GM23338 (cell line): ENCODE results near the gene ZFR. TPM values are rescaled to one million over a fixed set of nuclear protein-coding genes. Genes with fewer than 3 reads are reported as not detected.

Experiments used
- ATAC-seq: fragments of 200-7000 bp; cut with Tn5 transposase; 3 replicates; pipeline ENCODE4 v1.9.1; 2020
- DNase-seq: peaks from one replicate; pipeline ENCODE4 v3.0.0-alpha.2; 2015; ENCODE audit warnings: low spot score
- H2AFZ ChIP-seq: fragments of 200-600 bp; sonication (generic); 2 replicates; pipeline ENCODE4 v1.8.0; 2016; ENCODE audit warnings: antibody characterized with exemption, mild to moderate bottlenecking, moderate library complexity
- H3F3A ChIP-seq: fragments of 200-600 bp; sonication (generic); replicated peaks from 2 replicates; pipeline ENCODE4 v1.8.0; 2017; ENCODE audit warnings: antibody characterized with exemption, mixed run types, low read depth
- H3K27ac ChIP-seq: fragments of 200-600 bp; sonication (generic); 2 replicates; pipeline ENCODE4 v1.6.1; 2016; ENCODE audit warnings: low read depth
- H3K27me3 ChIP-seq: fragments of 200-600 bp; sonication (generic); 2 replicates; pipeline ENCODE4 v1.8.0; 2016; ENCODE audit warnings: mild to moderate bottlenecking, mixed run types, moderate library complexity; ENCODE audit not compliant: insufficient read depth
- H3K36me3 ChIP-seq: fragments of 200-600 bp; sonication (generic); 2 replicates; pipeline ENCODE4 v1.8.0; 2016; ENCODE audit warnings: mild to moderate bottlenecking; ENCODE audit not compliant: insufficient read depth
- H3K4me1 ChIP-seq: fragments of 200-600 bp; sonication (generic); 2 replicates; pipeline ENCODE4 v1.8.0; 2016; ENCODE audit warnings: mild to moderate bottlenecking, moderate library complexity; ENCODE audit not compliant: insufficient read depth
- H3K4me2 ChIP-seq: fragments of 200-600 bp; sonication (generic); 2 replicates; pipeline ENCODE4 v1.7.1; 2017; ENCODE audit warnings: mixed run types
- H3K4me3 ChIP-seq: fragments of 200-600 bp; sonication (generic); 2 replicates; pipeline ENCODE4 v1.6.1; 2016; ENCODE audit warnings: mixed run types
- H3K79me2 ChIP-seq: fragments of 200-600 bp; sonication (generic); replicated peaks from 2 replicates; pipeline ENCODE4 v1.8.0; 2017; ENCODE audit warnings: mild to moderate bottlenecking; ENCODE audit not compliant: insufficient read depth
- H3K9me2 ChIP-seq: fragments of 200-600 bp; sonication (generic); 2 replicates; pipeline ENCODE4 v1.8.0; 2017; ENCODE audit not compliant: insufficient read depth
- H4K20me1 ChIP-seq: fragments of 200-600 bp; sonication (generic); replicated peaks from 2 replicates; pipeline ENCODE4 v1.8.0; 2017; ENCODE audit warnings: mild to moderate bottlenecking; ENCODE audit not compliant: insufficient read depth
- H3K27ac Mint-ChIP-seq: 2 replicates; pipeline ENCODE4 v1.8.0; 2020; ENCODE audit warnings: inconsistent platforms, mild to moderate bottlenecking, moderate library complexity, mixed read lengths
- H3K27me3 Mint-ChIP-seq: 3 replicates; pipeline ENCODE4 v1.8.0; 2022; ENCODE audit warnings: low read depth, mild to moderate bottlenecking, moderate library complexity, mixed read lengths, inconsistent platforms; ENCODE audit not compliant: insufficient read depth, poor library complexity
- H3K36me3 Mint-ChIP-seq: 3 replicates; pipeline ENCODE4 v1.8.0; 2021; ENCODE audit warnings: low read depth, mild to moderate bottlenecking, inconsistent platforms, moderate library complexity, mixed read lengths
- H3K4me1 Mint-ChIP-seq: 3 replicates; pipeline ENCODE4 v1.8.0; 2020; ENCODE audit warnings: mild to moderate bottlenecking, inconsistent platforms, mixed read lengths
- H3K4me3 Mint-ChIP-seq: 3 replicates; pipeline ENCODE4 v1.8.0; 2021; ENCODE audit warnings: moderate library complexity, mild to moderate bottlenecking, inconsistent platforms, mixed read lengths
- H3K9me3 Mint-ChIP-seq: 3 replicates; pipeline ENCODE4 v1.8.0; 2020; ENCODE audit warnings: moderate library complexity, mild to moderate bottlenecking, inconsistent platforms, mixed read lengths
- CREB1 ChIP-seq: fragments of 250-450 bp; sonication (Bioruptor Pico); IDR thresholded peaks from 2 replicates; pipeline ENCODE4 v1.5.0; 2020; ENCODE audit warnings: low read depth, mild to moderate bottlenecking, moderate library complexity
- CTCF ChIP-seq, 2 experiments: fragments of 200-600 bp in 1 of 2; sonication (generic) in 1 of 2; conservative IDR thresholded peaks; 2 replicates each; pipeline versions ENCODE4 v1.5.1 to v1.6.1; 2016 to 2017; ENCODE audit warnings: antibody characterized with exemption in 2 of 2, low read depth in 2 of 2, mild to moderate bottlenecking in 2 of 2, moderate library complexity in 1 of 2
- ETS1 ChIP-seq: IDR thresholded peaks from 2 replicates; pipeline ENCODE4 v1.6.1; 2016; ENCODE audit warnings: antibody characterized with exemption
- EZH2 ChIP-seq: fragments of 200-600 bp; sonication (generic); IDR thresholded peaks from one replicate; pipeline ENCODE4 v1.8.0; 2017; ENCODE audit warnings: antibody characterized with exemption, mild to moderate bottlenecking, low read depth; ENCODE audit not compliant: unreplicated experiment
- EZH2phosphoT487 ChIP-seq: fragments of 200-600 bp; sonication (generic); IDR thresholded peaks from one replicate; pipeline ENCODE4 v1.8.1; 2018; ENCODE audit warnings: antibody characterized with exemption; ENCODE audit not compliant: unreplicated experiment
- JUNB ChIP-seq: IDR thresholded peaks from one replicate; pipeline ENCODE4 v1.6.1; 2016; ENCODE audit warnings: antibody characterized with exemption; ENCODE audit not compliant: unreplicated experiment
- NANOG ChIP-seq: IDR thresholded peaks from 2 replicates; pipeline ENCODE4 v1.6.1; 2016; ENCODE audit warnings: antibody characterized with exemption, borderline replicate concordance
- POLR2AphosphoS5 ChIP-seq: IDR thresholded peaks from 2 replicates; pipeline ENCODE4 v1.6.1; 2016; ENCODE audit warnings: antibody characterized with exemption, low read depth
- REST ChIP-seq: IDR thresholded peaks from one replicate; pipeline ENCODE4 v1.6.1; 2018; ENCODE audit warnings: antibody characterized with exemption; ENCODE audit not compliant: unreplicated experiment
- STAT1 ChIP-seq: IDR thresholded peaks from one replicate; pipeline ENCODE4 v1.6.1; 2016; ENCODE audit warnings: antibody characterized with exemption; ENCODE audit not compliant: unreplicated experiment
- ZNF114 ChIP-seq: fragments of 250-450 bp; sonication (Bioruptor Pico); IDR thresholded peaks from 2 replicates; pipeline ENCODE4 v1.5.0; 2020; ENCODE audit warnings: mild to moderate bottlenecking, moderate library complexity
- ZNF331 ChIP-seq: fragments of 250-450 bp; sonication (Bioruptor Pico); IDR thresholded peaks from 2 replicates; pipeline ENCODE4 v1.5.0; 2020; ENCODE audit warnings: low read depth, mild to moderate bottlenecking, moderate library complexity
- ZNF462 ChIP-seq: fragments of 250-450 bp; sonication (Bioruptor Pico); IDR thresholded peaks from 2 replicates; pipeline ENCODE4 v1.5.0; 2020; ENCODE audit warnings: mild to moderate bottlenecking, moderate library complexity
- polyA plus RNA-seq: library from polyadenylated mRNA; unstranded; fragments of >200 nt; fragmentation: Nextera tagmentation; extraction: Ambion mirVana; gene quantifications from 2 replicates; pipeline ENCODE4 v1.2.1, GENCODE V29; 2016
- total RNA-seq: library from RNA; depleted of rRNA; stranded (reverse); fragments of >200 nt; shearing (Covaris generic); gene quantifications from 2 replicates; pipeline ENCODE4 v1.2.3, GENCODE V29; 2014

ZFR gene
- total and polyA plus RNA-seq, 2 experiments from 2014 or later: 92.4 to 103 TPM

- Mint-ChIP-seq H3K27me3 (peaks cover 3% of the 10 kb centered on the region), H3K27ac (no peak overlapping the region), H3K4me3 (no peak overlapping the region), H3K36me3 (no peaks in the 10 kb centered on the region), H3K4me1 (peaks cover 11% of the 10 kb centered on the region), H3K9me3 (no peaks in the 10 kb centered on the region)
- H4K20me1 ChIP-seq: no peaks in the 10 kb centered on the region
- H3K4me2 ChIP-seq: no peak overlapping the region
- no peaks in the 10 kb centered on the region for H3K36me3 ChIP-seq
- TF ChIP-seq EZH2phosphoT487: no peak
- no peak for TF ChIP-seq POLR2AphosphoS5
- no peak for TF ChIP-seq STAT1
- TF ChIP-seq ZNF114 (CRISPR knock-in tag): no peak
- TF ChIP-seq EZH2: no peak
- TF ChIP-seq REST: no peak
- no peak for TF ChIP-seq ZNF462
- TF ChIP-seq NANOG: no peak
- no peak for TF ChIP-seq ZNF331 (CRISPR knock-in tag)
- TF ChIP-seq CTCF (conservative IDR thresholded peaks at IDR 0.05; ENCODE audit: low read depth in 2 of 2): no peak
- no peak for TF ChIP-seq CREB1 (CRISPR knock-in tag)
- TF ChIP-seq ETS1: no peak
- TF ChIP-seq JUNB: no peak
- no peaks in the 10 kb centered on the region for H3K79me2 ChIP-seq
- no peak for DNase-seq
- ATAC-seq: no peak
- no peak overlapping the region for H2AFZ ChIP-seq
- H3F3A ChIP-seq: no peaks in the 10 kb centered on the region
- H3K27me3 ChIP-seq: no peaks in the 10 kb centered on the region
- no peak overlapping the region for H3K27ac ChIP-seq
- no peaks in the 10 kb centered on the region for H3K4me1 ChIP-seq
- H3K9me2 ChIP-seq: no peaks in the 10 kb centered on the region
- no peak overlapping the region for H3K4me3 ChIP-seq
Observed at GRCh38 chr5:32476891-32477290, 32.4 kb upstream of the ZFR start.
